Endothelial cell (in vitro differentiated cells): ENCODE data around the gene TOMM70. TPM values are rescaled to one million over a fixed set of nuclear protein-coding genes. Genes with fewer than 3 reads are reported as not detected.
A peak's percentile ranks its signal among the peaks of the same experiment; 100 is the strongest.

Experiments
- DNase-seq: peaks from one replicate; pipeline ENCODE4 v3.0.0; 2021; ENCODE audit warnings: low spot score
- H3K27ac Mint-ChIP-seq: one replicate; pipeline ENCODE4 v1.8.0; 2021; ENCODE audit warnings: mixed read lengths, inconsistent platforms; ENCODE audit not compliant: unreplicated experiment
- H3K27me3 Mint-ChIP-seq: one replicate; pipeline ENCODE4 v1.8.0; 2021; ENCODE audit warnings: mild to moderate bottlenecking, moderate library complexity, mixed read lengths, inconsistent platforms; ENCODE audit not compliant: unreplicated experiment
- H3K36me3 Mint-ChIP-seq: one replicate; pipeline ENCODE4 v1.8.0; 2021; ENCODE audit warnings: mild to moderate bottlenecking, low read depth, mixed read lengths, inconsistent platforms; ENCODE audit not compliant: unreplicated experiment
- H3K4me1 Mint-ChIP-seq: one replicate; pipeline ENCODE4 v1.8.0; 2021; ENCODE audit warnings: mild to moderate bottlenecking, mixed read lengths, inconsistent platforms; ENCODE audit not compliant: unreplicated experiment
- H3K4me3 Mint-ChIP-seq: one replicate; pipeline ENCODE4 v1.8.0; 2021; ENCODE audit warnings: mild to moderate bottlenecking, mixed read lengths, inconsistent platforms; ENCODE audit not compliant: unreplicated experiment
- H3K9me3 Mint-ChIP-seq: one replicate; pipeline ENCODE4 v1.8.0; 2021; ENCODE audit warnings: mixed read lengths, inconsistent platforms; ENCODE audit not compliant: unreplicated experiment
- total RNA-seq: library from RNA; stranded (reverse); fragmentation: NEBNext Ultra II Directional; extraction: Animal tissue kit (Norgen Biotek cat#: 25700); gene quantifications from one replicate; pipeline ENCODE4 v1.2.1, GENCODE V29; 2021; ENCODE audit not compliant: unreplicated experiment
- TF ChIP-seq, protein P1 (sequence below): fragments of 200-600 bp; sonication (generic); IDR thresholded peaks from one replicate; pipeline ENCODE4 v1.5.0; 2021; ENCODE audit warnings: antibody characterized with exemption; ENCODE audit not compliant: unreplicated experiment

Gene TOMM70
- total RNA-seq, 1 donor from 2014 or later: 29.1 TPM

DNA sequence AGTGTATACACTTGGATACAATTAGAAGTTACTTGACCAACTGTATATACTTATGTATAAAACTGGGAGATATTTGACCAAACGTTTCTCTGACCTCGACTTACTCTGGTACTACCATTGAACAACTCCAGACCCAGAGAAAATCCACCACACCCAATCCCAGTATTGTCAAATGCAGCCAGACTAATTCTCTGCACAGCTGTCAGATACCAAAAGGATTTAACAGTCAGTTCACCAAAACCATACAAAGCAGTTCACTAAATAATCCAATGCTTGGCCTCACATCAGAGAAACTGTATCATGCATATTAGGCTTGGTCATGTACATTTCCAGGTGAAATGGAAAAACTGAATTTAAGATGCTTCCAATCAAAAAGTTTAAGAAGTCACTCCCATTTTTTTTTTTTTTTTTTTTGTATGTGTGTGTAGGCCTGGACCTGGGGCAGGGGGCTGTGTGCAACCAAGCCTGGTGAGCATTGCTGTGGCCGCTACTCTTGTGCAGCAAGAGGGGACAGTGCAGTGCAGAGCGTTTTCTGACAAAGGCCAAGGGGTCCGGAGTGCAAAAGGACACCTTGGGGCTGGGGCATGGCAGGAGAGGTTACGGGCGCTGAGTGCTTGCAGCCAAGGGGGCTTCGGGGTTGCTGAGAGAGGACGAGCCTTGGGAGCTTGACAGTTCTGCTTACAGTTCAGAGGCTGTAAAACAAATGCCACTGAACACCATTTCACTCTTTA is 1.4 kb downstream of the TOMM70 start:
- Mint-ChIP-seq H3K36me3 (no peaks in the 10 kb centered on the region), H3K27ac (peak overlapping the region; percentile 70), H3K4me3 (peak overlapping the region; percentile 99), H3K4me1 (peaks cover 18% of the 10 kb centered on the region), H3K9me3 (no peaks in the 10 kb centered on the region), H3K27me3 (peaks cover 15% of the 10 kb centered on the region)
- TF ChIP-seq, protein P1, sequence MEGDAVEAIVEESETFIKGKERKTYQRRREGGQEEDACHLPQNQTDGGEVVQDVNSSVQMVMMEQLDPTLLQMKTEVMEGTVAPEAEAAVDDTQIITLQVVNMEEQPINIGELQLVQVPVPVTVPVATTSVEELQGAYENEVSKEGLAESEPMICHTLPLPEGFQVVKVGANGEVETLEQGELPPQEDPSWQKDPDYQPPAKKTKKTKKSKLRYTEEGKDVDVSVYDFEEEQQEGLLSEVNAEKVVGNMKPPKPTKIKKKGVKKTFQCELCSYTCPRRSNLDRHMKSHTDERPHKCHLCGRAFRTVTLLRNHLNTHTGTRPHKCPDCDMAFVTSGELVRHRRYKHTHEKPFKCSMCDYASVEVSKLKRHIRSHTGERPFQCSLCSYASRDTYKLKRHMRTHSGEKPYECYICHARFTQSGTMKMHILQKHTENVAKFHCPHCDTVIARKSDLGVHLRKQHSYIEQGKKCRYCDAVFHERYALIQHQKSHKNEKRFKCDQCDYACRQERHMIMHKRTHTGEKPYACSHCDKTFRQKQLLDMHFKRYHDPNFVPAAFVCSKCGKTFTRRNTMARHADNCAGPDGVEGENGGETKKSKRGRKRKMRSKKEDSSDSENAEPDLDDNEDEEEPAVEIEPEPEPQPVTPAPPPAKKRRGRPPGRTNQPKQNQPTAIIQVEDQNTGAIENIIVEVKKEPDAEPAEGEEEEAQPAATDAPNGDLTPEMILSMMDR: no peak
- no peak for DNase-seq

DNA sequence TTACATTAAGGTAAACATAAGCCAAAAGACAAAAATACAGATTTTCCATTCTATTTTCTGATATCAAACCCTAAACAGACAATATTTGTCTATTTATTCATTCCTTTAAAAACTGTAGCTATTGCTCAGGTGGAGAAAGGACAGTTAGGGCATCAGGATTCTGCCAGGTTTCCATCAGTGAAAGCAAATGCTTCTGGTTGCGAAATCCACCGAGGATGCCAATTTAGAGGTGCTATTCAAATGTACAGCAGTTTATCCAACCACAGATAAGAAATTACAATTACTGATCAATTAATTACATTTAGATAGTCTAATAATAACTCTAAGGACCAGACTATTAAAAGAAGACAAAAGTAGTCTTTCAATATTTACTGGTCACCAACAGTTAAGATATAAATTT is 3.9 kb downstream of the TOMM70 start:
- TF ChIP-seq, protein P1: no peak
- Mint-ChIP-seq H3K9me3 (no peaks in the 10 kb centered on the region), H3K27ac (no peak overlapping the region), H3K4me3 (no peak overlapping the region), H3K4me1 (peaks cover 17% of the 10 kb centered on the region), H3K36me3 (no peaks in the 10 kb centered on the region), H3K27me3 (peaks cover 15% of the 10 kb centered on the region)
- no peak for DNase-seq

DNA sequence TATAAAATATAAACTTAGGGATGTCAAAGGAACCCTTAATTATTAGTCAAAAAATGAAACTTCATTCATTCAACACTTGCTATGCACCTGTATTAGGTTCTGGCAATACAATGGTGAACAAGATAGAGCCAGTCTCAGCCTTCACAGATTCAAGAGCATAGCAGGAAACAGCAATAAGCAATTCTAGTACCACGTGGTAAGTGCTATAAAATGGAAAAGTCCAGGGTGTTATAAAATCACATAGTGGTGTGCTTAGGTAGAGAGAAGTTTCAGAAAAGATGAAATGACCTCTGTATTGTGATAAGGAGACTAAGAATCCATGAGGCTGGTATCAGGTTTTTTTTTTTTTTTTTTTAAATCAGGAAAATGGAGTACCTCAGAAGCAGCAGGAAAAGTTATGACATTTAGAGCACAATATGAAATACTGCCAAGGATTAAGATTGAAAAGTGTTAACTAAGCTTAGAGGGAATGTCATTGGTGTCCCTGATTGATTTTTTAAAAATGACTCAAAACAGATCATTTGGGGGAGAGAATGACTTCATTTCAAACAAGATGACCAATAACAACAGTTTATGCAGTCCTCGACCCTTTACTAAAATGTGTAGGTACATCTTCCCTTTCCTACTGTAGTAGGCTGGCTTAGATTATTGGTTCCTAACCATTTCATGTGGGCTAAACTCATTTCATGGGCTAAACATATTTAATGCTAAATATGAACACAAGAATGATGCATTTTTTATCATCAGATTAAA is 5.0 kb downstream of the TOMM70 start:
- peaks cover 8% of the 10 kb centered on the region for H3K27me3 Mint-ChIP-seq
- no peak for DNase-seq
- no peaks in the 10 kb centered on the region for H3K36me3 Mint-ChIP-seq
- TF ChIP-seq, protein P1: no peak
- H3K4me3 Mint-ChIP-seq: no peak overlapping the region
- H3K9me3 Mint-ChIP-seq: no peaks in the 10 kb centered on the region
- peaks cover 17% of the 10 kb centered on the region for H3K4me1 Mint-ChIP-seq
- H3K27ac Mint-ChIP-seq: no peak overlapping the region

DNA sequence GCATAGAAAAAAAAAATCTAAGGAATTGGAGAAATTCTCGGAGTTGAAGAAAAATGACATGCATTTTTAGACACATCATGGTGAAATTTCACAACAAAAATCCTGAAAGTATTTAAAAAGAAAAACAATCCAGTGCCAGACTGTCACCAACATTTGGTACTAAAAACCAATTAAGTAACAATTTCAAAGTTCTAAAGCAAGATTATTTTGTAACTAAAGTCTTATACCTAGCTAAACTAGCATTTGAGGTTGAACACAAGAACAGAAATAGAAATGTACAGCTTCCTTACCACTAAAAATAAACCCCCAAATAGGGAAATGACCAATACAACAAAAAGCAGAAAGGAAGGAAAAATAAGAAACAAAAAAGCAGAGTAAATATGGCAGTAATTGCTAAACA is 11.9 kb downstream of the TOMM70 start:
- H3K36me3 Mint-ChIP-seq: peaks cover 18% of the 10 kb centered on the region
- H3K27ac Mint-ChIP-seq: no peak overlapping the region
- TF ChIP-seq, protein P1: no peak
- peaks cover 1% of the 10 kb centered on the region for H3K27me3 Mint-ChIP-seq
- no peaks in the 10 kb centered on the region for H3K9me3 Mint-ChIP-seq
- H3K4me1 Mint-ChIP-seq: peaks cover 5% of the 10 kb centered on the region
- DNase-seq: no peak
- no peak overlapping the region for H3K4me3 Mint-ChIP-seq
